GM19099 (cell line): Measurements from ENCODE around the gene IL3.

Source experiments
- POLR2A ChIP-seq: IDR thresholded peaks from 3 replicates; pipeline ENCODE4 v1.6.1; 2011; ENCODE audit warnings: low read depth; ENCODE audit not compliant: insufficient read length; ENCODE audit errors: extremely low read depth

Gene IL3

DNA sequence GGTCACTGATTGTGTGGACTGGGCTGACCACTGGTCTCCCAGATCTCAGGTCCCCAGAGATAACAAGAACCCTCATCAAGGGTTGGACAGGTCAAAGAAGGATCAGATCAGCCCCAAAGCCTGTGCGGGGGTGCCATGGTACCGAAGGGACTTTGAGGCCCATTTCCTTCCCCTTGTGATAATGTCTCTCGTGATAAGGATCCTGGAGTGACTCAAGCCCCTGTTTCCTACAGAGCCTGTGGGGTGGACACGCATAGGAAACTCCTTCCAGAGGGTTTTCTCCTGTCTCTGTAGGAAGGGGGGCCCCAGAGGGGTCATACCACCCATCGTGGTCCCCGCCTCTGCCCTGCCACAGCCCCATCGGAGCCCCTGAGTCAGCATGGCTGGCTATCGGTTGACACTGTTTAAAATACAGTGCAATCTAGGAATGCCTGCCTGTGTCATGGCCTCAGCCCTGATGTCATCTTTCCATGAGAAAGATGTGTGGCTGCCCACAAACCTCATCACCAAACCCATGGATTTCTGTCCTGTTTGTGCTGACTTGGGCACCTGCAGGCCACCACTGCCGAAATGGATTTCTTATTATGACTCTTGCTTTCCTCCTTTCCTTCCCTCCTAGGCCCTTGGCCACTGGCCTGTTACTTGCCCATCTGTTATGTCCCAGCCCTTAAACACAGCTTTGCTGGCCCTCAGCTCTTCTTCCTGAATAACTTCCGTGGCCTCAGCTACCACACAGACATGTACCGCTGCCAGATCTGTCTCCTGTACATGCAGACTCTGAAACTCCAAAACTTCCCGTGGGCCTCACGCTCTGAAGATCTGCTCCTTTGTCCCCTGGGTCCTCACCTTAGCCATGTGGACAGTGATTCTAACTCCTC lies 10.2 kb downstream of the IL3 start:
- no peak for TF ChIP-seq POLR2A

DNA sequence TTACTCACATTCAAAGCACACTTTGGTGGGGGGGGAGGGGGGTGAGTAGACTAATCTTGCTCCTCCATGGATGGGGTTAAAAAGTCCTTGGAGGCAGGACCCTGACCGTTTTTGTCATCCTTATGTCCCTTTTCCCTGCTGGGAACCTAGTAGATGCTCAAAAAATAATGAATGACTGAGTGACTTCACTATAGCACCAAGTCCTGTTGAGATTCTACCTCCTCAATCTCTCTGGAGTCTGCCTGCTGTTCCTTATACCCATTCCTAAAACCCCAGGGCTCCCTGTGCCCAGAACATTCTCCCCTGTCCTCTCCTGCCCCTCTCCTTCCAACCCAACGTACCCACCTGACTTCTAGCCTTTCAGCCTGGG lies 10.9 kb downstream of the IL3 start:
- no peak for TF ChIP-seq POLR2A

DNA sequence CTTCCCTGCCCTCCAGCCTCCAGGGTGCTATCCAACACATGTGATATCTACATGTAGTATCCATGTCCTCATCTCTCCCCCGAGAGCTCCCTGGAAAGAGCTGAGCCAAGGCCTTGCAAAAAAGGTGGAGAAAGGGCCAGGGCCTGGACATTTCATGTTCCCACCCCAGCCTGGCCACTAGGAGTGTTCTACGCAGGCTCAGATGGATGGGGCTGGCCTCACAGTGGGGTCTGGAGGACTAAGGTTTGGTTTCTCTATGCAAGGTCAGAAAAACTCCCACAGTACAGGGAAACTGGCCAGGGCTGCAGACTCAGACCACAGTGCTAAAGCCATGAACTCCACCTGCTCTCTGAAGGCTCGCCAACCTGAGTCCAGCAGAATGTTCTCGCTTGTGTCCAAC lies 11.6 kb downstream of the IL3 start:
- TF ChIP-seq POLR2A = no peak

DNA sequence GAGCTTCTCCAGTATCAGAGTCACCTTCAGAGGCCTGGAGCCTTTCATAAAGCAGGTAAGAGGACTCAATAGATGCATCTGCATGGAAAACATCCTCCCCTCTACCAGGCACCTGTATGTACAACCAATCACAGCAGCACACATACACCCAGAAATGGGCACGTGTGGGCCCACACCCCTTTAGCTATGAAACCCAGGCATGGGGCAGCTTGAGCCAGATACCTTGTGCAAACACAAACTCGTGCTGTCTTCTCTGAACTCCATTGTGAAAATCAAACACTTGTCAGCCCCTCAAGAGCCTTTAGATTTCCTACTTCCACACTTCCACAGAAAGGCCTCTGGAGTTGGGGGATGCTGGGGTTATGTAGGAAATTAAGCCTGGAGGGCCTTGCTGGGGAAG lies 12.1 kb downstream of the IL3 start:
- TF ChIP-seq POLR2A = no peak

DNA sequence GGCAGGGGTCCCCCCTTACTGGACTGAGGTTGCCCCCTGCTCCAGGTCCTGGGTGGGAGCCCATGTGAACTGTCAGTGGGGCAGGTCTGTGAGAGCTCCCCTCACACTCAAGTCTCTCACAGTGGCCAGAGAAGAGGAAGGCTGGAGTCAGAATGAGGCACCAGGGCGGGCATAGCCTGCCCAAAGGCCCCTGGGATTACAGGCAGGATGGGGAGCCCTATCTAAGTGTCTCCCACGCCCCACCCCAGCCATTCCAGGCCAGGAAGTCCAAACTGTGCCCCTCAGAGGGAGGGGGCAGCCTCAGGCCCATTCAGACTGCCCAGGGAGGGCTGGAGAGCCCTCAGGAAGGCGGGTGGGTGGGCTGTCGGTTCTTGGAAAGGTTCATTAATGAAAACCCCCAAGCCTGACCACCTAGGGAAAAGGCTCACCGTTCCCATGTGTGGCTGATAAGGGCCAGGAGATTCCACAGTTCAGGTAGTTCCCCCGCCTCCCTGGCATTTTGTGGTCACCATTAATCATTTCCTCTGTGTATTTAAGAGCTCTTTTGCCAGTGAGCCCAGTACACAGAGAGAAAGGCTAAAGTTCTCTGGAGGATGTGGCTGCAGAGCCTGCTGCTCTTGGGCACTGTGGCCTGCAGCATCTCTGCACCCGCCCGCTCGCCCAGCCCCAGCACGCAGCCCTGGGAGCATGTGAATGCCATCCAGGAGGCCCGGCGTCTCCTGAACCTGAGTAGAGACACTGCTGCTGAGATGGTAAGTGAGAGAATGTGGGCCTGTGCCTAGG lies 13.0 kb downstream of the IL3 start, which contains the start of gene CSF2:
CSF2 (plus strand) TSS at position 559 of the 783 bp plus-strand sequence; CDS start at position 594, 35 bp downstream.
- no peak for TF ChIP-seq POLR2A

DNA sequence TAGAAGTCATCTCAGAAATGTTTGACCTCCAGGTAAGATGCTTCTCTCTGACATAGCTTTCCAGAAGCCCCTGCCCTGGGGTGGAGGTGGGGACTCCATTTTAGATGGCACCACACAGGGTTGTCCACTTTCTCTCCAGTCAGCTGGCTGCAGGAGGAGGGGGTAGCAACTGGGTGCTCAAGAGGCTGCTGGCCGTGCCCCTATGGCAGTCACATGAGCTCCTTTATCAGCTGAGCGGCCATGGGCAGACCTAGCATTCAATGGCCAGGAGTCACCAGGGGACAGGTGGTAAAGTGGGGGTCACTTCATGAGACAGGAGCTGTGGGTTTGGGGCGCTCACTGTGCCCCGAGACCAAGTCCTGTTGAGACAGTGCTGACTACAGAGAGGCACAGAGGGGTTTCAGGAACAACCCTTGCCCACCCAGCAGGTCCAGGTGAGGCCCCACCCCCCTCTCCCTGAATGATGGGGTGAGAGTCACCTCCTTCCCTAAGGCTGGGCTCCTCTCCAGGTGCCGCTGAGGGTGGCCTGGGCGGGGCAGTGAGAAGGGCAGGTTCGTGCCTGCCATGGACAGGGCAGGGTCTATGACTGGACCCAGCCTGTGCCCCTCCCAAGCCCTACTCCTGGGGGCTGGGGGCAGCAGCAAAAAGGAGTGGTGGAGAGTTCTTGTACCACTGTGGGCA lies 13.8 kb downstream of the IL3 start:
- no peak for TF ChIP-seq POLR2A

DNA sequence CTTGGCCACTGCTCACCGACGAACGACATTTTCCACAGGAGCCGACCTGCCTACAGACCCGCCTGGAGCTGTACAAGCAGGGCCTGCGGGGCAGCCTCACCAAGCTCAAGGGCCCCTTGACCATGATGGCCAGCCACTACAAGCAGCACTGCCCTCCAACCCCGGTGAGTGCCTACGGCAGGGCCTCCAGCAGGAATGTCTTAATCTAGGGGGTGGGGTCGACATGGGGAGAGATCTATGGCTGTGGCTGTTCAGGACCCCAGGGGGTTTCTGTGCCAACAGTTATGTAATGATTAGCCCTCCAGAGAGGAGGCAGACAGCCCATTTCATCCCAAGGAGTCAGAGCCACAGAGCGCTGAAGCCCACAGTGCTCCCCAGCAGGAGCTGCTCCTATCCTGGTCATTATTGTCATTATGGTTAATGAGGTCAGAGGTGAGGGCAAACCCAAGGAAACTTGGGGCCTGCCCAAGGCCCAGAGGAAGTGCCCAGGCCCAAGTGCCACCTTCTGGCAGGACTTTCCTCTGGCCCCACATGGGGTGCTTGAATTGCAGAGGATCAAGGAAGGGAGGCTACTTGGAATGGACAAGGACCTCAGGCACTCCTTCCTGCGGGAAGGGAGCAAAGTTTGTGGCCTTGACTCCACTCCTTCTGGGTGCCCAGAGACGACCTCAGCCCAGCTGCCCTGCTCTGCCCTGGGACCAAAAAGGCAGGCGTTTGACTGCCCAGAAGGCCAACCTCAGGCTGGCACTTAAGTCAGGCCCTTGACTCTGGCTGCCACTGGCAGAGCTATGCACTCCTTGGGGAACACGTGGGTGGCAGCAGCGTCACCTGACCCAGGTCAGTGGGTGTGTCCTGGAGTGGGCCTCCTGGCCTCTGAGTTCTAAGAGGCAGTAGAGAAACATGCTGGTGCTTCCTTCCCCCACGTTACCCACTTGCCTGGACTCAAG lies 14.6 kb downstream of the IL3 start:
- no peak for TF ChIP-seq POLR2A

DNA sequence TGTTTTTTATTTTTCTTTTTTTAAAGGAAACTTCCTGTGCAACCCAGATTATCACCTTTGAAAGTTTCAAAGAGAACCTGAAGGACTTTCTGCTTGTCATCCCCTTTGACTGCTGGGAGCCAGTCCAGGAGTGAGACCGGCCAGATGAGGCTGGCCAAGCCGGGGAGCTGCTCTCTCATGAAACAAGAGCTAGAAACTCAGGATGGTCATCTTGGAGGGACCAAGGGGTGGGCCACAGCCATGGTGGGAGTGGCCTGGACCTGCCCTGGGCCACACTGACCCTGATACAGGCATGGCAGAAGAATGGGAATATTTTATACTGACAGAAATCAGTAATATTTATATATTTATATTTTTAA lies 15.2 kb downstream of the IL3 start:
- no peak for TF ChIP-seq POLR2A

DNA sequence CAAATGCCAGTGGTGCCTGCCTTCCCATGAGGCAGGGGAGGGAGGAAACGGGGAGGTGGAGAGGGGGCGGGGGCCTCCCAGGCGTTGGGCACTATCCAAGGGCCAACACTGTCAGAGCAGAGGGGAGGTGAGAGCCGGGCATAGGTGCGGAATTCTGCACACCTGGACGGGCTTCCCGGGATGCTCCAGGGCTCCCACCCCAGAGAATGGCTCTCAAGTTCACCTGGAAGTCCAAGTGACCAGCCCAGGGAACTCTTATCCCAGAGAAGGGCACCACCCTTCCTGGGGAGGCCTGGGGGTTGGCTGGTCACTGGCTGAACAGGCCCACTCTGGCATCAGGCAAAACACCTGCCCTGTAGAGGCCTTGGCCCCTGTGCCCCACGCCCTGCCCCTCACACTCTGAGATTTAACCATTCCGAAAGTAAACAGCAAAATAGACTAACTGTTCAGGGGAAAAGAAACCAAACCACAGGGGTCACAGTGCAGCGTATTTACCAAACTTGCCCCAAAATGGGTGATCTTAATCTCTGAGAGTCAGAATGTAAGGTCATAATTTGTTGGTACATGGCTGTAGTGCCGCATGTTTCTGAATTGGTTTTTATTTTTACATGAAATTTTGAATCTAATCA lies 15.9 kb downstream of the IL3 start:
- no peak for TF ChIP-seq POLR2A

DNA sequence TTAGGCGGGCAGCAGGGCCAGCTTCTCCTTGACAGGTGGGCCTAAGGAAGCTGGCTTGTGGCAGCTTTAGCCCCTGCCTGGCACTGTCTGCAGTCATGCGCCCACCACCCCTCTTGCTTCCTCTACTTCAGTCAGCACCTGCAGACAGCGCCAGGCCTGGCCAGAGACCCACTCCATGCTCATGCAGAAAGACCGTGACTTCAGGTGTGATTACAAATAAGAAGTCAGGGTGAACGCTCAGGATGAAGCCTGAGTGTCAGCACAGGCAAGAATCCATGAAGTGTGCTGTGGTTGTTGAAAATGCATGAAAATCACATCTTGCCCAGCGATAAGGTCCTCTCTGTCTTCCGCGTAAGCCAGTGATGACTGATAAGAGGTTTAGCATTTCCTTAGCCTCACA lies 16.5 kb downstream of the IL3 start:
- TF ChIP-seq POLR2A = no peak

DNA sequence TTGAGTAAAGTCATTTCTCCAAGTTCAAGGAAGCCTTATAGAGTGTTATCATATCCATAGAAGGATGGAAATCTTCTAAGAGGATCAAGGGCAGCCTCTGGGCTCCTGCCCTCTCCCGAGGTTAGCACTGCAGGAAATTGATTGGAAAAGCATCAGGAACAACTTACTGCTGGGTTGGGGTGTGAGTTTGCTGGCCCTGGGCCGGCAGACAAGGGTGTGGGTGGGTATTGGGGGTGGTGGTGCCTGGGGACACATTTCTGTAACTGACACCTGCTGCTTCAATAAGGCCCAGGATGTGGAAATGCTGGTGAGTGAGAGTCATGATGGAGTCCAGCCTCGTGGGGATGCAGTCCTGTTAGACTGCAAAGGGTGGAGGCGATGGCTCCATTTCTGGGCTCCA lies 18.6 kb downstream of the IL3 start:
- no peak for TF ChIP-seq POLR2A

DNA sequence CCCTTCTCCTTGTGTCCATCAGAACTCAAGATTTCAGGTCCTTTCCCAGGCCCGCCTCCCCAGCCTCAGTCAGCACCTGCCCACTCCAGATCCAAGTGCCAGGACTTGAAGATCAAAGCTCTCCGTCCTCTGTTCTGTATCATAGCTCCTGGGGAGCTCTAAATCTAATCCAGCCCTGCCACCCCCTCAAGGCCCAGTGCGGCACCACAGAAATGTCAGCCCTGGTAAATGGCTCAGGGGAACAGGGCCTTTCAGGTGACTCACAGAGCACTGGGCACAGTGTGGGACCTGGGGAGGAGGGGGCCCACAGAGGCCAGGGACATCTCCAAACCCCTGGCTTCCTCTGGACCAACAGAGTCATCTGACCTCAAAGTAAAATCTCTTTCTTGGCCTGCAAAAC lies 19.2 kb downstream of the IL3 start:
- no peak for TF ChIP-seq POLR2A

DNA sequence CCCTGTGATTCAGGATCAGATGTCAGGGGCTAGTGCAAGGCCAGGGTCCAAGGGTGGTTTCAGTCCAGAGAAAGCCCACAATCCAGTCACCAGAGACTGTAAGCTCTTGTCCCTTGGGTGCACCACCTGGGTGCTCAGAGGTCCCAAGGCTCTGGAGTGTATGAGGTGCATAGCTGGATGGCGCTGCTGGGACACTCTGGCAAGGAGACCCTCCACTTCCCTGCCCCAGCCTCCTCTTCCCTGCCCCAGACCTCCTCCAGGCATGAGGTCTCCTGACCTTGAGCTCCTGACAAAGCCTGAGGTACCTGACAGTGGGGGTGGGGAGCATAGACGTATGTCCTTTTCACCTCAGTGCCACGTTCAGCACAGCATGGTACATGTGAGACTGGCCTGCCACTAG lies 20.1 kb downstream of the IL3 start:
- no peak for TF ChIP-seq POLR2A

DNA sequence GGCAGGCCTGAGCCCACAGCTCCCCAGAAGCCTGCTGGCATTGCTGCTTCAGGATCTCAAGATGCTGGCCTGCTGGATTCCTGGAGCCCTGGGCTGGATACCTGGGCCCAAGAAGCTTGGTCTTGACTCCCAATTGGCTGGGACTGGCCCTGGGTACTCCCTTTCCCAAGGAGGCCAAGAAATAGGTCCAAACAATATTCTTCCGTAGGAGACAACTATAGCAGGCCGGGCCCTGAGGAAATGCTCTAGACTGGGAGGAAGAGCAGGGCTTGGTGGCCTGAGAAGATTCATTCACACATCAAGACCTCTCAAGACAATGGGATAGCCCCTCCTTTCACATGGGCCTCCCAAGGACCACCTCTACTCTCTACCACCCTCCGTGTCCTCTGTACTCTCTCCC lies 21.0 kb downstream of the IL3 start:
- TF ChIP-seq POLR2A = no peak
